Caki2 (cell line): ENCODE measurements around the gene C10orf62. TPM values are rescaled to one million over a fixed set of nuclear protein-coding genes. Genes with fewer than 3 reads are reported as not detected.

Experiments used
- DNase-seq: peaks from one replicate; pipeline ENCODE4 v3.0.0-alpha.2; 2015; ENCODE audit warnings: low read depth
- in situ Hi-C: cut with HindIII; loops from 2 replicates; pipeline ENCODE4 v1.10.0; 2016; ENCODE audit warnings: low sequenced_read_pairs, low pct_unique_long_range_greater_than_20kb, mixed read lengths
- total RNA-seq: library from RNA; depleted of rRNA; stranded (reverse); fragments of >200 nt; shearing (Covaris generic); gene quantifications from 2 replicates; pipeline ENCODE4 v1.2.3, GENCODE V29; 2014; ENCODE audit warnings: low replicate concordance

The C10orf62 gene
- total RNA-seq, 1 experiment from 2014 or later = 0.41 TPM

DNA sequence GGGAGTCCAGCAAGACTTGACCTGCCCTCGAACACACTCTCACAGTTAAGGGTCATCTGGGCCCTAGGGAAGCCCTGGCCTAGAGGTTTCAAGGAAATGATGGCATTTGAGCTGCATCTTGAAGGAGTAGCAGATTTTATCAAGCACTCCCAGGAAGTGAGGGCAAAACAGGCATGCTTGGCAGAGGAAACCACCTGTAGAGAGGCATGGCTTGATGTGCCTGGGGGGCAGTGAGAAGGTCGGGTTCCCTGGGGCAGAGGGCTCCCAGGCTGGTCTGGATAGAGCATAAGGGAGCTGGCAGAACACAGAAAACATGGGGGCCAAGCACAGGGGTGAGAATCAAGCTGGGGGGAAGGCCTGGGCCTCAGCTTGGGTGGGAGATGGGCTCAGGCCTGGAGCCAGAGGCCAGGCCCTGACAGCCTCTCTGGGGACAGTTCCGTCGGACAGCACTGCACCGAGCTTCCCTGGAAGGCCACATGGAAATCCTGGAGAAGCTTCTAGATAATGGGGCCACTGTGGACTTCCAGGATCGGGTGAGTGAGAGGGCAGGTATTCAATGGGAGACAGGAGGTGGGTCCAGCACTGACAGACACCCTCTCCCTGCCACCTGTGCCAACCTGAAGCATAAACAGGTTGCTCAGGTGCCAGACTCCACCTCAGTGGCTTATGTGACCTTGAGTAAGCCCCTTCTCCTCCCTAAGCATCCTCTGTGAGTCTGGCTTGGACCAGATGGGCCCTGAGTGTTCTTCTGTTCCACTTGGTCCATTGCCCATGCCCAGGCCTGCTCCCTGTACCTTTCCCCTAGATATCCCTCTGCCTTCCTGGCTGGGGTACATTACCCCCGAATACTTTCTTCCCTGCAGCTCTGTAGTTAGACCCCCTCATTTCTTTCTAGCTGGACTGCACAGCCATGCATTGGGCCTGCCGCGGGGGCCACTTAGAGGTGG is 8.8 kb upstream of the C10orf62 start:
- in situ Hi-C loops = no loop called here
- no peak for DNase-seq

DNA sequence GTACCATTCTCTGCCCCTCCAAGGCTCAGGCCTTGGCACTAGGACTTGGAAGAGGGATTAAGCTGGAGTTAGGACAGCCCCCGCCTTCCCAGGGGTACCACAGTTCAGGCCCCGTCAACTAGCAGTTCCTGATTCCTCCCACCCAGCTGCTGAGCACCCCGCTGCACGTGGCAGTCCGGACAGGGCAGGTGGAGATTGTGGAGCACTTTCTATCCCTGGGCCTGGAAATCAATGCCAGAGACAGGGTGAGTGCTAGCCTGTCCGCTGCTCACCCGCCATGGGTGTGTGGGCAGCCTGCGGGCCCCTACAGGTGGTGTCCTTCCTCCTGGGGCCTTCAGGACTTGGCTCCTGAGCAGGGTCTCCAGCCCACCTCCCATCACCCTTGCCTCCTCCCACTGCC is 7.4 kb upstream of the C10orf62 start:
- no peak for DNase-seq
- in situ Hi-C loops = no loop called here

DNA sequence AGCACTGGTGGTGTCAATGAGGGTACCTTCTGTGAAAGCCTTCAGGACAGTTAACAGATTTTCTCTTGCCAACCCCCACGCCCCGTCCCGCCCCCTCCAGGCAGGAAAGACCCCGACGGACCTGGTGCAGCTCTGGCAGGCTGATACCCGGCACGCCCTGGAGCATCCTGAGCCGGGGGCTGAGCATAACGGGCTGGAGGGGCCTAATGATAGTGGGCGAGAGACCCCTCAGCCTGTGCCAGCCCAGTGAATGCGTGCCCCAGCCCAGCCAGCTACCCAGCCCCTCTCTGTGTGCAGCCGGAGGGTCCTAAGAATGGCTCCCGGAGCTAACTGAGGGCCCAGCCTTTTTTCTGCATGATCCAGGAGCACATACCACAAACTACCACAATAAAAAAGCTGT is 6.0 kb upstream of the C10orf62 start:
- DNase-seq = no peak
- in situ Hi-C loops = no loop called here

DNA sequence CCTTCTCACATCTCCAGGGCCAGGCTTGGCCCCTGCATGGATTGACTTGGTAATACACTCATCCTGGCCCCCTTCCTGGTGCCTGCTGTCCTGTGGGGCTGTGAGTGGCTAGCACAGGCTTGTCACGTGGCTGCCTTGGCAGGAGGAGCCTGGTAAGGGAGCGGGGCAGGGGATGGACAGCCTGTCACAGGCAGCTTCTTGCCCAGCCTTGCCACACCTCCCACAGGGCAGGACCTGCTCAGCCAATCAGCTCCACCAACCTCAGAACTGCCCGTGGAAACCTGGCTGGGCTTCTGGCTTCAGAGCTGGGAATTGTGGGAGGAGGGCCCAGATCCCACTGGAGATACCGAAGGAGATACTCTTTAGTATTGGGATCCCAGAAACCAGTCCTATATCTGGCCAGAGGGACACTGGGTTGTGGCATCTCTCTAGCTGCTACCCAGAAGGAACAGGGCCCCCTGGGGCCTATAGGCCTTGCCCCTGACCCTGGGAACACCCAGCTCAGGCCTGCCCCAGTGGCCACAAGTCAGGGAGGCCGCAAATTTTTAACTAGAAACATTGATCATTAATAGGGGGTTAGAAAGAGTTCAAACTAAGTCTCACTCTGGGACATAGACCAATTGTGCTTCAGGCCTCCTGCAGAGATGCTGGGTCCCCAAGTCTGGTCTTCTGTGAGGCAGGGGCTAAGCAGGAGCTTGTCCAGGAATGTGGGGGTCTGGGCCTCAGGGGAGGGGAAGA is 5.3 kb upstream of the C10orf62 start, which contains the start of gene HOGA1:
HOGA1 (plus strand) TSS at position 330 of the 738 bp plus-strand sequence; CDS start at position 645, 315 bp downstream.
- in situ Hi-C loops = no loop called here
- peak; percentile 97 for DNase-seq

DNA sequence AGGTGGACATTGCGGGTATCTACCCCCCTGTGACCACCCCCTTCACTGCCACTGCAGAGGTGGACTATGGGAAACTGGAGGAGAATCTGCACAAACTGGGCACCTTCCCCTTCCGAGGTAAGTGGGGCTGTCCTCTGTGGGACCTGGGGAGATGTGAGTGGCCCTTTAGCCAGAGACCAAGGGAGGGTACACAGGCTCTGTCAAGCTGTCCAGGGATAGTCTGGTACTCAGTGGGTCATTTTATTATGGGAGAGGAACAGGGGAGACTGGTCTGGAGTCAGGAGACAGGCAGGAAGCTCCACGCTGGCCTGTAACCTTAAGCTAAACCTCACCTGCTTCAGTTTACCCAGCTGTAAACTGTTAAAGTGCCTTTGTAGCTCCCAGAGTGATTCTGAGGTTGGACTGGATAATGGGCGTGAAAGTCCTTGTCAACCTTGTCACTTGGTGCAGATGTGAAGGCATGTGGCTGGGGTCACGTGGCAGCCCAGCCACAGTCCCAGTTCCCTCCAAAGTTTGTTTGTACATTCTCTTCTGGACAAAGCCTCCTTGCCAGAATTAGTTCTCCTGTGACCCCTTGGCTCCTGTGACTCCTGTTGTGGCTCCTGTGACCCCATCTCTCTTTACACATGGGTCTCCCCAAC is 4.6 kb upstream of the C10orf62 start:
- in situ Hi-C loops = no loop called here

DNA sequence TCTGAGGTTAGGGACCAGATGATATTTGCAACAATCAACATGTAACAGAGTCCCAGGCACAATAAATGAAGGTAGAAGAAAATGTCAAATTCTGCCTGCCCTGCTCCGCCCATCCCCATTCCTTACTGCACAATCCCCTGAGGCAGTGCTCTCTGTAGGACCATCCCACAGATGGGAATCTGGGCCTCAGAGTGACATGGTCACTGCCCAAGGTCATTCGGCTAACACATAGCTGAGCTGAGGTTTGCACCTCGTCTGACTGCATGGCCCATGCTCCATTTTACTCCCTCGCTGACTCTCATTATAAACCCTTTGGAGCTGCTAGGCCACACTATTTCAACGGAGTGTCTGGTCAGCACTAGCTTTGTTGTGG is 4.1 kb upstream of the C10orf62 start:
- in situ Hi-C loops = no loop called here
- no peak for DNase-seq

More for the DNA sequence above, 4.6 kb upstream of the C10orf62 start:
- no peak for DNase-seq

DNA sequence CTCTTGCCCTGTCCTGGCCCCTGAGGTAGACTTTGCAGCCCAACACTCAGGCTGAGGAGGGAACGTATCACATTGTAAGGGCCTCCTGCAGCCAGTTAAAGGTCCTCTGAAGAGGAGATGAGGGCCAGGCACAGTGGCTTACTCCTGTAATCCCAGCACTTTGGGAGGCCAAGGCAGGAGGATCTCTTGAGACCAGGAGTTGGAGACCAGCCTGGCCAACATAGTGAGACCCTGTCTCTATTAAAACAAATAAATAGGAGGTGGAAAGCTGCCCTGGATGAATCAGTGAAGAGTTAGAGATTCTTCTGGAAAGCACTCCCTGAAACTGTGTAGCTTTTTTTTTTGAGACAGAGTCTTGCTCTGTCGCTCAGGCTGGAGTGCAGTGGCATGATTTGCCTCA is 2.3 kb upstream of the C10orf62 start:
- in situ Hi-C loops = no loop called here
- DNase-seq = no peak

DNA sequence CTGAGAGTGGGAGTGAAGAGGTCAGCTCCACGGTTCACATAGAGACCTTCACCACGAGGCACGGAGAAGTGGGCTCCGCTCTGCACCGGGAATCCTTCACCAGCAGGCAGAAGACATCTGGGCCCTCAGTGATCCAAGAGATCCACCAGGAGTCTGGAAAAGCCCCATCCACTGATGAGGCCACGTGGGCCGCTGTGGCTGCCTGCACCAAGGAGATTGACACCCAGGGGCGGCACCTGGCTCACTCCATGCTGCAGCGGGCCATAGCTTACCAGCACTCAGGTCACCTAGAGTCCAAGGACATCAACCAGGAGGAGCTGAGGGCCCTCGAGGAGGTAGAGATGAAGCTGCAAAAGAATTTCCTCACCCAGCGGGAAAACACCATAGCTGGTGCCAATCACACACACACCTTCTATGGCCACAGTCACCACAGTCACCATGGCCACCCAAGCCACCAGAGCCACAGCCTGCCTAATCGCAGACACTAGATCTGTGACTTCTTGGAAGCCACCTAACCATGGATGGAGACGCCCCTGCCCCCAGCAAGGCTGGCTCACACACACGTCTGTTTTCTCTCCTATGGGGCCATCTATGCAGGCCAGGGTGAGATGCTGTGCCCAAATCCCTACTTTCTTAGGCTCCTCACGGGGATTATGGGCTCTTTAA is 694 bp downstream of the C10orf62 start:
- in situ Hi-C loops = no loop called here
- no peak for DNase-seq

DNA sequence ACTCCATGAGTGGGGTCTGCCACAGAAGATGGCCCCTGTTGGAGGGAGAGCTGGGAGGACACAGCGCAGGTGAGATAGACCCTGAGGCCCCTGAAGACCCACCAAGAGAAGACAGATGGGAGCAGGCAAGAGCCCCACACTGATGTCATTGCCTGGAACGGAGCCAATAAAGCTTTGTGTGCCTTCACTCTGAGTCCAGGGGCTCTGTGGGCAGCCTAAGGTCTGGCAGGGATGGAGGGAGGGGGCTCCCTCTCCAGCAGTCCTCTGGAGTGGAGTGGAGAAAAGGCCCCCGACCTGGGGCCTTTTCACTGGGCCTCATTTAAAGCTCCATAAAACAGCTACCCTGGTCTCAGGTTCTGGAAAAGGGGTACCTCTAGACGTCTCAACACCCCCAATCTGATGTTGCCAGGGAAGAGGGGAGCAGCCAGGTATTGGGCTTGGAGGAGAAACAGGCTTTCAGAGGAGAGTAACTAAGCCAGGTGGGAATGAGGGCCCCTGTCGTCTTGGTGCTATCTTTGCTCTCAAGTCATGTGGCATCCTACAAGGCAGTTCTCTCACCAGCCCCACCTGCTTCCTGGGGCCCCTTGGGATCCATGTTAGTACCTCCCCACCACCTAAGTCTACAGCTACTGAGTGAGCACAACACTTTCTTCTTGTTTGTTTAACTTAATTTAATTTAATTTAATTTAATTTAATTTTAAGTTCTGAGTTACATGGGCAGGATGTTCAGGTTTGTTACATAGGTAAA is 1.4 kb downstream of the C10orf62 start:
- in situ Hi-C loops = no loop called here

DNA sequence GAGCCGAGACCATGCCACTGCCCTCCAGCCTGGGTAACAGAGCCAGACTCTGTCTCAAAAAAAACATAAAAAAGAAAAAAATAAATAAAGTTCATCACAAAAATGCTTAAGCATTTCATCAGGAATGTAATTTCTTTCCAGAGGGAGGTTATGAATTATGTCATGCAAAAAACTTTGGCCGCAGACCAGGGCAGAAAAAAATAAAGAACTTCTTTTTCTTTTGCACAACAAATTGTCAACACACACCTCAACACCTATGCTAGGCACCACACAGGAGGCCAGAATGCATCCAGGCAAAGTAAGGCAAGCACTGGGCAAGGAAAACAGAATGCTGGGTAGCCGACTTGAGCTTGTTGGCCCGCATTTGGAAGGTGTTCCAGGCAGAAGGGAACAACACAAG is 3.9 kb downstream of the C10orf62 start:
- in situ Hi-C loops = no loop called here
- DNase-seq = no peak

More for the DNA sequence above, 1.4 kb downstream of the C10orf62 start:
- DNase-seq = no peak

DNA sequence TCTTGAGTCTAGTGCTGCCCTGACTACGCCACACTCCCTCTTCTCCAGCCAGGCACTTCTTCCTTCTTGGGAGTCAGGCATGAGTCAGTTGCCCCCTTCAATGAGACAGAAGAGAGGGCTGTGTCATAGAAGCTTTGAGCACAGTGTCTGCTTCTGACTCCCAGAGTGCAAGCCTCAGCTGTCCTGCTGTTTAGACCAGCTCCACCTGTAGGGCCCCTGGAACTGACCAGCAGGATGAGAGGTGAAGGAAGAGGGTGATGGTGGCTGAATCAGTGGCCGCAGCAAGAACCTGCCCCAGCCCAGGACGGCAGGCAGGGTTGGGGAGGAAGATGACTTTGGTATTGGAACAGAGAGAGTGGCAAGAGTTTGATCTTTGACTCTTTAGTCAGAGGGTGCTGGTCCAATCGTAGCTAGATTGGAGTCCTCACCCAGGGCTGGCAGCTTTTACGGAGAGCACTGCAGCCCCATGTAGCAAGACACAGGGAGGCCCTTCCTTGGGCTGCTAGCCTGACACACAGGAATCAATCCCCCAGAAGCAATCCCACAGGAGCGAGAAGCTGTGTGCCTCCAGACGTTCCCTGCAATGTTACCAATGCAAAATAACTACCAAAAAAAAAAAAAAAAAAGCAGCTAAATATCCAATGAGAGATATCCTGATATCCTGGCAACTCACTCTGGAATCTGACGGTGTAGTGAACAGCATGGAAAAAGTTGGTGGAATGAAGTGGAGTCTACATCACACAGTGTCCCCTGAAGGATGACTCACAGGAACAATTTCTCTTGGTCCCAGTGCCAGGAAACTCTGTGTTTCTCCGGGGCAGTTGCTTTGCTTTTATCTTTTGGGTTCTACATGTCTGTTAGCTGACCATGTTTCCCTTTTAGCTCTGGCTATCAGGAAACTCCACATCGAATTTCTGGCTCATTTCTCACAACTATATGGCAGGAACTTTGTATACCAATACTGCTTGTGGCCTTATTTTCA is 6.9 kb downstream of the C10orf62 start:
- DNase-seq = peak; percentile 85
- in situ Hi-C loops = no loop called here

DNA sequence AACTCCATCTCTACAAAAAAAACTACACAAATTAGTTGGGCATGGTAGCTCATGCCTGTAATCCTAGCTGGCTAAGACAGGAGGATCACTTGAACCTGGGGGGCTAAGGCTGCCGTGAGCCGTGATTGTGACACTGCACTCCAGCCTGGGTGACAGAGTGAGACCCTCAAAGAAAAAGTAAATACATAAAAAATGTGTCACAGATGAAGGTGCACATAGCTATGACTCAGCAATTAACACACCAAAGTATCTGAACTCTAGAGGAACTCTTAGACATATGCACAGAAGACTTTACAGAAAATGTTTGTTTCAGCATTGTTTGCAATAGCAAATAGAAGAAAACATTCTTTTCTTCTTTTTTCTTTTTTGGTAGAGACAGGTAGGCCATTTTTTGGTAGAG is 8.3 kb downstream of the C10orf62 start:
- peak; percentile 41 for DNase-seq
- in situ Hi-C loops = no loop called here

DNA sequence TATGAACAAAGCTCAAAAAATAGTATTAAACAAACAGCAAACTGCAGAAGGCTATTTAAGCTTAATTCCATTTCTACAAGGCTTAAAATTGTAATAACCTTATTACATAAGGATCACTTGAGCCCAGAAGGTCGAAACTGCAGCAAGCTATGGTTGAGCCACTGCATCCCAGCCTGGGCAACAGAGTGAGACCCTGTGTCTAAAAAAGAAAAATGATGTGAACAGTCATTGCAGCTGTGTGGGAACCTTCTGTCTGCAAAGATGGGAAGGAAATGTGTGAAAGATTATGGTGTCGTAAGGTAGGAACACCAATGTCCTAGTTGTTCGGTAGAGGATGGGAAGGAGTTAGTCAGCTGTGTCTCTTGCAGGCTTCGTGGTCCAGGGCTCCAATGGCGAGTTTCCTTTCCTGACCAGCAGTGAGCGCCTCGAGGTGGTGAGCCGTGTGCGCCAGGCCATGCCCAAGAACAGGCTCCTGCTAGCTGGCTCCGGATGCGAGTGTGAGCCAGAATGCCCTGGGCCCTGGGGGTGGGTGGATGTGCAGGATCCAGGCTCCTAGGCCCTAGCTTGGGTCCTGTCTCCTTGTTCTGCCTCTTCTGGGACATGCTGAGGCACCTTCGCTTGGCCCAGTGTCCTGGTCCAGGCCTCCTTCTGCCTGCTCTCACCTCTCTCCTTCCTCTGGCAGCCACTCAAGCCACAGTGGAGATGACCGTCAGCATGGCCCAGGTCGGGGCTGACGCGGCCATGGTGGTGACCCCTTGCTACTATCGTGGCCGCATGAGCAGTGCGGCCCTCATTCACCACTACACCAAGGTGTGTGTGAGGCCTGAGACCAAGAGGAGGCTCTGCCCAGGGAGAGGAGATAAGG is 9.1 kb downstream of the C10orf62 start:
- no peak for DNase-seq

DNA sequence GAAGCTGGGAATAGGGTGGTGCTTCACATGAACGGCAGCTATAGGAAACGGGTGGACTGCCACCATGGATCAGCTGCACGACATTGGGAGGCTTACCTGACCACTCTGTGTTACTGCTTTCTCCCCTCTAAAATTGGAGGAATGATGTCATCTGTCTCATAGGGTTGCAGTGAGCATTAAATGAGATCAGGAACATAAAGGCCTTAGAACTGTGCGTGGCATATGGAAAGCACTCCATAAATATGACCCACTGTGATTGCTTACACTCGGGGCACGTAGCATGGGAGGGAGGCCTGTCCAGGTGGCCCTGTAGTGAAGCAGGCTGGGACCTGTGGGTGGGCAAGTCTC is 9.7 kb downstream of the C10orf62 start:
- DNase-seq = no peak
- in situ Hi-C loops = no loop called here

More for the DNA sequence above, 9.1 kb downstream of the C10orf62 start:
- in situ Hi-C loops = no loop called here

DNA sequence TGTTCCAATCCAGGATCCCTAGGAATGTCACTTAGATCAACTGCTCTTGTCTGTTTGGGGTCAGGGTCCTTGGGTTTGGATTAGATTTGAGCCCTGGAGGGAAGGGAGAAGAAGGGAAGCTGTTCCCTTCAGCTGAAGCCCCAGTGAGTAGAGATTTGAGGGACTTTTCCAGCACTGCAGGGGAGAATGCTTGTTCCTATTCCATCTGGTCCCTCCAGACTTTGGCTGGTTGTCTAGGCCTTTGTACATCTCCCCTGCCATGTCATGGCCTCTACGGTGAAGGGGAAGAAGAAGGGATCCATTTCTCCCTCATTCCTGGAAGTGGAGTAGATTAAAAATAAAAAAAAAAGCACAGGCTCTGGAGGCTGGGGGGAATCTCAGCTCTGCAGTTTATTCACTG is 11.1 kb downstream of the C10orf62 start:
- DNase-seq = no peak
- in situ Hi-C loops = no loop called here
